Measurements from ENCODE around the gene LMBR1.
A peak's percentile ranks its signal among the peaks of the same experiment; 100 is the strongest.
"Not testable (repeated sequence)": the region's sequence is repeated elsewhere in the genome, so short reads cannot be mapped to it uniquely, and the experiment has no call there.

Gene LMBR1

DNA sequence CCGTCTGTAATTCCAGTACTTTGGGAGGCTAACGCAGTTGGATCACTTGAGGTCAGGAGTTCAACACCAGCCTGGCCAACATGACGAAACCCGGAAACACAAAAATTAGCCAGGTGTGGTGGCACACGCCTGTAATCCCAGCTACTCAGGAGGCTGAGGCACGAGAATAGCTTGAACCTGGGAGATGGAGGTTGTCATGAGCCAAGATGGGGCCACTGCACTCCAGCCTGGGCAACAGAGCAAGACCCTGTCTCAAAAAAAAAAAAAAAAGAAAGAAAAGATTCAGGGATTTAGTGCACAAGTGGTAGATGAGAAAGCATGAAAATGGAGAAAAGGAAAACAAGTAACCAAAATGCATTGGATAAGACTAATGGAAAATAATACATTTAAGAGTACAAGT lies 49.4 kb downstream of the LMBR1 start:
- DNase-seq = not testable (repeated sequence)

DNA sequence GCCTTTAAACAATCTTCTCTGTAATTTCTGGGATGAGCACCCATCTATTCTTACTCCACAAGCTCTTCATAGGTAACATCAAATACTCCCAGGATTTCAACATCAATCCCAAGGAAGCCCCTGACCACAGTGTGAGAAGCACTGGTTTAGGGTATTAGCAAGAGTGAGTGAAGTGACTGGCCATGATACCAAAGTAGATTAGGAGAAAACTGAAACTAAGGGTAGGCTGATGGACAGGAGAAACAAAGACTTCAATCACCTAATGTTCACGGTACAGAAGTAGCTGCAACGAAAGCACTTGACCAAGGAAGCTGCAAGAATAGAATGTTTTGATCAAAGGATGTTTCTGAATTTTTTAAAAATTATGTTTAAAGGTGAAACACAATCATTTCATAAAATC lies 49.8 kb downstream of the LMBR1 start:
- no peak for DNase-seq

DNA sequence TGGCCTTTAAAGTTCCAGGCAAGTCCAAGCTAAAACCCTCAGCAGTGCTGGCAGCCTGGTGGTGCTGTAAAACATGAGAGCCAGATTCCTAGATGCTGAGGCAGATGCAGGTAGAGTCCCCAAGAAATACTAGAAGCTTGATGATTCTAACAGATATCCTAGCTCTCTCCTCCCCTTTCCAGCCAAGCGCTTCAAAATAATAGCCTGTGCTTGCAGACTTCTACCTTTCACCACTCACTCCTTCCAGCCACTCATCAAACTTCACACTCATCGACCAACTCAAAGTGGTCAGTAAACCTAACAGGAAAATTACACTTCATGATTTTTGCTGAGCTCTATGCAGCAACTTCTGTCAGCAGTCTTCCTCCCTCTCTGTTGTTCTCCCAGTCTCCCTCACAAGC lies 50.2 kb downstream of the LMBR1 start:
- no peak for DNase-seq

DNA sequence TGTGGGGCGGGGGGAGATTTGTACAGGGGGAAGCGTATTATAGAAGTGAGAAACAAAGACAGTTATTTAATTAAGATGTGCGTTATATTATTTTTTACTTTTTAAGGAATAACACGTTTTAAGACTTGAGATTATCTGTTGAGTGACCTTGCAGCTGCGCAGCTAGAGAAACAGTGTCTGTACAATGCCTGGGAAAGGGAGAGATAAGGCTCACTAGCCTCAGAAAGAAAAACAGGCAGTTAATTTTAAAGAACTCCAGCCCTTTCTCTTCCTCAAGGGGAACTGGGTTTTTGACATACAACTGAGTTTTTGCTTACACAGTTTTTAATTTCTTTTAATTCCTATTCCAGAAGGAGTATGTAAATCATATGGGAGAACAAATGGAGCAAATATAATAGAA lies 50.7 kb downstream of the LMBR1 start:
- no peak for DNase-seq

DNA sequence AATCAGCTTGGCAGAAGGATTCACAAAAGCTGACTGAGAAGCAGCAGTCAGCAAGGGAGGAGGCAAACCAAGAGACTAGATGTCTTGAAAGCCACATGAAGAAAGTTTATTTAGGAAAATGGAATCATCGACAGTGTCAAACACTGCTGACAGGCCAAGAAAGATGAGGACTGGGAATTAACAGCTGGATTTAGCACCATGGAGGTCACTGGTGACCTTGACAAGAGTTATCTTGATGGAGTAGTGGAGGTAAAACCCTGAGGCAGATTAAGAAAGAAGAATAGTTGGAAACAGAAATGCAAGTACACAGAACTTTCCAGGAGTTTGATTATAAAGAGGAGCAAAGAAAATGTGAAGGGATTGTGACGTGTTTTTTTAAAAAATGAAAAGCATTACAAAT lies 51.5 kb downstream of the LMBR1 start:
- no peak for DNase-seq

DNA sequence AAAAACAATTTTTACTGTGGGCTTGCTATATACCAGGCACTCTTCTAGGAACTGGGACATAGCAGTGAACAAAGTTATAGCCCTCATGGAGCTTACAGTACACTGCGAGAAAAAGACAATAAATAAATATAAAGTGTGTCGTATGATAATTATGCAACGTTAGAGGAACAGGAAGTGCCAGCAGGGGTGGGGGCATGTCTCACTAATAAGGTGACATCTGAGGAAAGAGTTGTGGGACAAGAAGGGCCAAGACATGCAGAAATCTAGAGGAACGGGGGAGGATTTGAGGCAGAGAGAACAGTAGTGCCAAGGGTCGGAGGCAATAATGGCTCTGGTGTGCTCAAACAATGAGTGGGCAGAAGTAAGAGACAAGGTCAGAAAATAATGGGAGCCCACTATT lies 52.8 kb downstream of the LMBR1 start:
- no peak for DNase-seq

DNA sequence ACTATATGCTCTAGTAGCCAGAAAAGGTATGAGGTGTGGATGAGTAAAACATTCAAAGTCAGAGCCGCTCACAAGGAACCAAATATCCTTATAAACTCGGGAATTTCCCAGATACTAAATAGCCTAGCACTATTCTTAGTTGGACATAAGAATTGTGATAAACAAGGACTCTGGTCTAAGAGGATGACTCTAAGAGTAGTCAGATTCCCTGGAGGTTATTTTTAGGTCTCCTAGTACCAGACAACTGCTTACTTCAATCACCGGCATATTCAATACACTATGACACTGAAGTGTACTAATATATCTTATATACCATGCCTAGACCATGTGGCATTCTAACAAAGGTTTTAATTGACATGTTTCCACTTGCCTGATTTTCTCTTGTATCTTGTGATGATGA lies 56.5 kb downstream of the LMBR1 start:
- no peak for DNase-seq

DNA sequence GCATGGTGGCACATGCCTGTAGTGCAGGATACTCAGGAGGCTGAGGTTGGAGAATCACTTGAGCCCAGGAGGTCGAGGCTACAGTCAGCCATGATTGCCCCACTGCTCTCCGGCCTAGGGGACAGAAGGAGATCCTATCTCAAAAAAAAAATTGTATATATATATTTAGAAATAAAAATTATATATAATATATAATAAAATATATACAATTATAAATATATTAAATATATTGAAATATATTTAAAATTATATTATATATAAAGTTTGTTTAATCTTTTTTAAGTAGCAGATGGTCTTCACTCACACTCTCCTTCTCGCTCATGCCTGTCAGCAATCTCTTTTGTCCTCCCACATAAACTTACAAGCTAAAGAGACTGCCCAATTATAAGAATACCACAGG lies 58.5 kb downstream of the LMBR1 start:
- DNase-seq = no peak

DNA sequence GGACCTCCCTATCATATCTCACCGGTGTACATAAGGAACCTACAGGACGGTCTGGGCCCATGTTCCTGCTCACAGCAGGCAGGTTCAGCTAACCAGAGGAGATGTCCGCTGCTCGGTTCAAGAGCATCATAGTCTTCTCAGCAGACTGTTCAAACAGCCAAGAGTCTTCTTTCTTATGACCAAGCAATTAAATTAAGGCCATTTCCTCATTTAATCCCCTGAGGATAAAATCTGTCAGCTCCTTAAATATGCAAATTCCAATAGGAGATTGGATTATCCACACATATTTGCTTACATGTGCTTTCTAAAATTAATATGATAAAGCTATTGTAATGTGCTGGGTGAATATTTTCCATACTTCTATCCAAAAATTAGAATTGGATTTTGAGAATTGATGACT lies 59.7 kb downstream of the LMBR1 start:
- DNase-seq = no peak

DNA sequence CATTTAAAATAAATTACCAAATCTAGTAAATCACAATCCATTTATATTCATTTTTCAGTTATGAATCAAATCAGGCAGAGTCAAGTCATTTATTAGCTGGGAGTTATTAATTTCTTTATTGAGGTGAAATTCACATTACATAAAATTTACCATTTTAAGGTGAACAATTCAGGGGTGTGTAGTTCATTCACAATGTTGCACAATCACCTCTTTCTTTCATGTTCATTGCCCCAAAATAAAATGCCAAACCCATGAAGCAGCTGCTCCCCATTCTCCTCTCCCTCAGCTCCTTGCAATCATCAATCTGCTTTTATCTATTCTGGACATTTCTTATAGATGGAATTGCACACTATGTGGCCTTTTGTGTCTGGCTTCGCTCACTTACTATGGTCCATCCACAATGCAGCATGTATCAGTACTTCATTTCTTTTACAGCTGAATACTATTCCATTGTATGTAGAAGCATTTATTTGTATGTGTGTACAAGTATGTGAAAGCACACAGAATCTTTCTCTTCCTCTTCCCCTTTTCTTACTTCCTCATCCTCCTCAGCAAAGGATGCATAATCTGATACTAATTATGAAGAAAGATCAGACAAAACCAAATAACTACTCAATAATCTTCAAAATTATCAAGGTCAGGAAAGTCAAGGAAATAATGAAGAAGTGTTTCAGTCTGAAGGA lies 60.6 kb downstream of the LMBR1 start:
- DNase-seq = no peak

DNA sequence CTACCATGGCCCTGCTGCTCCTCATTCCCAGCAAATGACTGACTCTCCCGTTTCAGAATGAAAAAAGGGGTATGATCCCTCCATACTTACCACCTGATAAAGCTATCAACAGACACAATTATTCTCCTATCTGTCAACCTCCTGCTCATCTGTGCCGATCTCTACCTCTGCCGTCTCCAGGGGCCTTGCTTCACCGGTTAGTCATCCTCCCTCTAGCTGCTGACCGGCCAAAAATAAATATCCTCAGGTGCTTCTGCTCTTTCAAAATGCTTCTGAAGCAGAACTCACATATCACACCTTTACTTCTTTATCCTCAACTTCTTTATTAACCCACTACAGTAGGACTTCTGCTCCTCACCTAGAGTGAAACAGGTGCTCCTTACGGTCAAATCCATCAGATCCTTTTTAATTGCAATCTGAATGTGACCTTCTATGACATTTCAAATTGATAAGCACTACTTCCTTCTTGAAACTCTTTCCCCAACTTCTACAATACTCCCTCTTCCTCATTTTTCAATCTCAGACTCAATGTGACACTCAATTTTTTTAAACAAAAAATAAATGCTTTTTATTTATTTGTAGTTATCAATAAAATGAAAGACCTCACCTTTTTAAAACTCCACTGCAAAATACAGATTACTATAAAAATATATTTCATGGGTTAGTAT lies 63.2 kb downstream of the LMBR1 start:
- DNase-seq = no peak

DNA sequence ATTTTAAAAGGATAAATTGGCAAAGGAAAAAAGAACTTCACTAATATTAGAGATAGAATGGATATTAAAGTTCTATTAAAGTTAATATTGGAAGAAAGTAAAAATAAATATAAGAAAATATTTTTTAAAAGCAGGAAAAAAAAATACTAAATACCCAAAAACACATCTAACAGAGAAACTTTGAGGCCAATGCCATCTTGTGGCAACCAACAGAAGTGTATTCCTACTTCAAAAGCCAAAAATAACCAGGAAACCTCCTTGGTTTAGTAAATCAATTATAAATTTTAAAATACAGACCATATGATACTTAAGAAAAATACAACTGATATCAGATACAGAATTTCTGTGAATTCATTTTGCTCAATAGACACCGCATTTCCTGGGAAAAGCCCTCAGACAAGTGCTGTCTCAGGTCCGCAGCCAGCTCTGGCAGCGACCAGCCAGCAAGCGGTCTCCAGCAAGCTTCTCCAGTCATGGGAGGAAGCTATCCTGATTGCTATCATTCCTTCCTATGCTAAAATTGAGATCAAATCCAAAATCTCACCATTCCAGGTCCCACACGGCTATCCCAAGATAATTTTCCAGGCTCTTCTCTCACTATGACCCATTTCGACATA lies 65.3 kb downstream of the LMBR1 start:
- peak; percentile 5 for DNase-seq

DNA sequence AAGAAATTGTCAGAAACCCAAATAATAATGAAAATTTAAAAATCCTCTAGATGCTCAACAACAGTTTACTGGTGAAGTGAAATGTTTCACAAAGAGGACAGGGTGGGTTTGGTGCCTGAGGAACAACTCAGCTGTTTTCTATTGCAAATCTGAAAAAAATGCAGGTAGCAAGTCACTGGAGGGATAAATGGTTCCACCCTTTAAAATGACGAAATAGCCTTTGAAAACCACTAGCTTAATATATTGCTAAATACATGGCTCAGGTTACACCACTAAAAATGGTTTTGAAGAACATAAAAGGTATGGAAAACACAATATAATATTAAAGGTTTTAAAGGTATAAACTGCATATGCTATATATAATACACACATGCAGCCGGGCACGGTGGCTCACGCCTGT lies 69.5 kb downstream of the LMBR1 start:
- no peak for DNase-seq

DNA sequence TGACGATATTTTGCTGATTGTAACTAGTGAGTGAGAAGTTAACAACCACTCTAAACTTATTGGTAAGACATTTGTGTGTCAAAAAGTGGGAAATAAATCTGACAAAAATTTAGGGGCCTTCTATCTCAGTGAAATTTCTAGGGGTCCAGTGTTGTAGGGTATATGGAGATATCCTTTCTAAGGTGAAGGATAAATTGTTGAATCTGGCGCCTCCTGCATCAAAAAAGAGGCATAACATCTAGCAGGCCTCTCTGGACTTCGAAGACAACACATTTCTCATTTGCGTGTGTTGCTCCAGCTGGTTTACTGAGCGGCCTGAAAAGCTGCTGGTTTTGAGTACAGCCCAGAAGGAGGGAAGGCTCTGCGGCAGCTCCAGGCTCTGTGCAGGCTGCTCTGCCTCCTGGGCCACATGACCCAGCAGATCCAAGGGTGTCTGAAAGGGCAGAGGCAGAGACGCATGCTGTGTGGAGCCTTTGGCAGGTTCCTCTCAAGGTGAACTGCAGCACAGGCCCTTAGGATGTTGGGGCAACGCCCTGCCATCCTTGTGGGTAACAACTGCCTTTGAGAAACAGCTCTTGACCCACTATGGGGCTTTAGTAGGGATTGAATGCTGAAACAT lies 72.4 kb downstream of the LMBR1 start:
- no peak for DNase-seq

DNA sequence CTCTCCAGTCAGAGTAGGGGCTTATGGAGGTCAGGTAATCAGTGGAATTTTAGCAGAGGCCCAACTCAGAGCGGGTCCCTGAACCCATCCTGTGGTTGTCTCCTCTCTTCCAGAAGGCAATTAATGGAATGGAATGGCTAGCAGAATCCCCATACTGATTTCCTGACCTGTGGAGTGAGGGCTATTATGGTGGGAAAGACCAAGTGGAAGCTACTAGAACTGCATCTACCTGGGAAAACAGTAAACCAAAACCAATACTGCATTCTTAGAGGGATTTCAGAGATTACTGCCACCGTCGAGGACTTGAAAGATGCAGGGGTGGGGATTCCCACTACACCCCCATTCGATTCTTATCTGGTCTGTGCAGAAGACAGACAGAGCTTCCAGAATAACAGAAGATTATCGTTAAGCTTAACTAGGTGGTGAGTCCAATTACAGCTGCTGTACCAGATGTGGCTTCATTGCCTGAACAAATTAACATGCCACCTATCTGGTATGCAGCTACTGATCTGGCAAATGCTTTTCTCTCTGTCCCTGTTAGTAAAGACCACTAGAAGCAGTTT lies 73.2 kb downstream of the LMBR1 start:
- DNase-seq = no peak

DNA sequence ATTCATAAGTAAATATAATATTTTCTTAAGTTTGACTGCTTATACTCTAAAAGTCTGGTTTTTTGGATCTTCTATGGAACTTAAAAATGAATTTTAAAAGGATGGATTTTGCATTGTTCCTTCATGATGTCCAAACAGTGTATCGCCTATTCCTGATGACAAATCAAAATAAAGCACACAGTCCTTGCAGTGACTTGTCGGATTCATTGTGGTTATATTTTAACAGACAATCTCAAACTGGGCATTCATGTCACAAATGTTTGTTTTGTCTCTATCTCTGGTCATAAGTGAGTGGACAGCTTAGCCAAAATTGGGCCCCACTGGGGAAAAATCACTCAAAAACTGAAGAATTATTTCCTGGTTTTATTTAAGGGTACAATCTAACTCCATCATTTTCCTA lies 74.8 kb downstream of the LMBR1 start:
- no peak for DNase-seq

DNA sequence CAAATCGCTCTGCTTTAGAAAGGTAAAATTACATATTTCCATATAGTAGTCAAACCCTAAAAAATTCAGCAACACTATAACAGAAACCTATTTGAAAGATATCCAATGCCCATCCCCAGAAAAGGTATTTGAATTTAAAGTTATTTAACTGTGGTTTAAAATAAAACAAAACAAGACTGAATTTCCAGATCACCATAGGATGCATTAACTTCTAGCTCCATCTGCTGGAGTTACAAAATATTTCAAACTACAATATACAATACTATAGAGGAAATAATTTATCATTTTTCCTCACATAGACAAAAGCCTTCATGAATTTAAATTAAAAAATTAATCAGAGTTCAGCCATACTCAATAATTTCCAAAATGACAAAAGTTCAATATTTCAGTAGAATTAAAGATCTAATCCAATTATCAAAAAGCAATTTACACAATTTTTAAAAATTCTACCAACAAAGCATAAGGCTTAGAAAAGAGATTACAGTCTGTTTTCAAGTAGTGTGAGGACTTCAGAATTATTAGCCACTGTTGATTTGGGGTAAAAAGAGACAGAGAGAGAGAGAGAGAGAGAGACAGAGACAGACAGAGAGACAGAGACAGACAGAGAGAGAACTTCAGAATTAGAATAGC lies 75.9 kb downstream of the LMBR1 start:
- peak; percentile 33 for DNase-seq

DNA sequence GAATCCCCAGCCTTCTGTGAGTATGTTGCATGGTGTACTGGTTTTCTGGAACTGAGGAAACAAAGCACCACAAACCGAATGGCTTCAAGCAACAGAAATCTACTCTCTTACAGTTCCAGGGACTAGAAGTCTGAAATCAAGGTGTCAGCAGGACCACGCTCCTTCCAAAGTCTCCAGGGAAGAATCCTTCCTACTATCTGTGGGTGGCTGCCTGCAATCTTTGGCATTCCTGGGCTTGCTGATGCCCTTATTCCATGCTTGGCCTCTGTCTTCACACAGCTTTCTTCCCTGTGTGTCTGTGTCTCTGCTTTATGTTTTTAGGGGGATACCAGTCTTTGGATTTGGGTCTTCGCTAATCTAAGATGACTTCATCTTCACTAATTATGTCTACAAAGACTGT lies 81.3 kb downstream of the LMBR1 start:
- DNase-seq = no peak

DNA sequence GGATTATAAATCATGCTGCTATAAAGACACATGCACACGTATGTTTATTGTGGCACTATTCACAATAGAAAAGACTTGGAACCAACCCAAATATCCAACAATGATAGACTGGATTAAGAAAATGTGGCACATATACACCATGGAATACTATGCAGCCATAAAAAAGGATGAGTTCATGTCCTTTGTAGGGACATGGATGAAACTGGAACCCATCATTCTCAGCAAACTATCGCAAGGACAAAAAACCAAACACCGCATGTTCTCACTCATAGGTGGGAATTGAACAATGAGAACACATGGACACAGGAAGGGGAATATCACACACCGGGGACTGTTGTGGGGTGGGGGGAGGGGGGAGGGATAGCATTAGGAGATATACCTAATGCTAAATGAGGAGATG lies 89.3 kb downstream of the LMBR1 start:
- not testable (repeated sequence) for DNase-seq

DNA sequence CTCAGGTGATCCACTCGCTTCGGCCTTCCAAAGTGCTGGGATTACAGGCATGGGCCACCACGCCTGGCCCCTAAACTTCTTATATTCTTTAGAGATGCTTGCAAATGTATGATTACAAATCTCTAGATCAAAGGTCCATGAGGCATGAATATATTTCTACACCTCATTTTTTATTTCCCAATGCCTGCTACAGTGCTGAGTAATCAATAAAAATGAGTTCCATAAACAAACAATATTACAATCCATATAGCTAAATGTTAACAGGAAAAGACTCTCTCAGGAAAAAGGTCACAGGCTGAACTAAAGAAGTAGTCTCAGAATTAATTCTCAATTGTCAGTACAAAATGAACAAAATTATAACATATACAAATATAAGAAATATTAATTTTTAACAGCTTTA lies 90.8 kb downstream of the LMBR1 start:
- no peak for DNase-seq

DNA sequence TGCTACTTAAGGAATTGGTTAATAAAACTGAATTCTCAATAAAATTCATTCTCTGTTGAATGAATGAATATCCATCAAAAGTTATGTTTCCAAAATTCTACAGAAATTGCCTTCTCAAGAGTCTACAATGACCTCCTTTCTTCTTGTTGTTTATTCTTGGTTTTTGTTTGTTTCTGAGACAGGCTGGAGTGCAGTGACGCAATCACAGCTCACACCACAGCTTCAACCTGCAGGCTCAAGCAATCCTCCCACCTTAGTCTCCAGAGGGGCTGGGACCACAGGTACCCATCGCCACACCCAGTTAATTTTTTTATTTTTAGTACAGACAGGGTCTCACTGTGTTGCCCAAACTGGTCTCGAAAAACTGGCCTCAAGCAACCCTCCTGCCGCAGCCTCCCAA lies 97.6 kb downstream of the LMBR1 start:
- DNase-seq = no peak

DNA sequence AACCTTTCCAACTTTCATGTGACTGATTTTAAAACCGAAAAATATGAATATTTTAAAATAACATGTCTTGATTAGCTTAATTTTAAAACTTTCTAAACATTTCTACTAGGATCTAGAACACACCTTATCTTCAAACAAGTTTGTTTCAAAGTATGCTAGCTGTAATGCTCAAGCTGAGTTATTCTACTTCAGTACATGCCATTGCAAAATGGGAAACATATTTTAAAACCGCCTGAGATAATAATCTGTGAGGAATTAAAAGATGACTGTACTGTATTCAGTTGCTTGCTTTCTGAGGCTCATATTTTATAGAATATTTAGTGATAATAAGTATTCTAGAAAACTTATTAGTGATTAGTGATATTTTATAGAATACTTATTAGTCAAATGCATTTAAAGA lies 99.6 kb downstream of the LMBR1 start:
- no peak for DNase-seq

DNA sequence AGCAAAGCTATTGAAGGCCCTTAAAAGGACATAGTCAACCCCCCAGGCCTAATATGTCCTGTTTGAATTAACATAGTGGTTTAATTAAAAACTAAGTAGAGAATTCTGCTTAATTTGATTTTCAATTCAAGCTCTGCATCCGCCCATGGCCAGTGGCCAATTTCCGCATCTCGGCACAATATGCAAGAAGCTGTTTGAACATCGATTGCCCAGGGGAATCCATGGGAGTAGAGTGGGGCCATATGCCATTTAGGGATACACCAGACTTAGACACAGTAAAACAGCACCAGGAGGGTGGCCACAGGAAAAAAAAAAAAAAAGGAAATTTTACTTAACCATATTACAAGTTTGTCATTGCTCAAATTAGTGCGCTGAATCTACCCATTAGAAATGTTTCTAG lies 100.4 kb downstream of the LMBR1 start:
- no peak for DNase-seq
